Upper lobe of left lung (tissue), 6 donors: ENCODE results near the gene KCTD5. TPM values are rescaled to one million over a fixed set of nuclear protein-coding genes. Genes with fewer than 3 reads are reported as not detected.
A peak's percentile ranks its signal among the peaks of the same experiment; 100 is the strongest.

ENCODE experiments used
- ATAC-seq, 2 donors: fragments of 200-7000 bp; cut with Tn5 transposase; one replicate each; pipeline ENCODE4 v1.9.1; 2022; ENCODE audit warnings: mild to moderate bottlenecking in 2 of 2, moderate library complexity in 2 of 2; ENCODE audit not compliant: low FRiP score in 2 of 2
- DNase-seq, 2 donors: peaks; one replicate each; pipeline ENCODE4 v3.0.0-alpha.2; 2019 to 2020
- H3K27ac ChIP-seq, 4 donors: fragments of 200-600 bp; sonication (generic); one replicate each; pipeline ENCODE4 v1.5.1; 2016 to 2019
- H3K27me3 ChIP-seq, 4 donors: fragments of 200-600 bp; sonication (generic); one replicate each; pipeline ENCODE4 v1.5.1; 2017 to 2019
- H3K36me3 ChIP-seq, 4 donors: fragments of 200-600 bp; sonication (generic); one replicate each; pipeline ENCODE4 v1.5.1; 2016 to 2019
- H3K4me1 ChIP-seq, 4 donors: fragments of 200-600 bp; sonication (generic); one replicate each; pipeline ENCODE4 v1.5.1; 2018 to 2019
- H3K4me3 ChIP-seq, 4 donors: fragments of 200-600 bp; sonication (generic); one replicate each; pipeline ENCODE4 v1.5.1; 2017 to 2019; ENCODE audit warnings: mild to moderate bottlenecking in 2 of 4, moderate library complexity in 1 of 4
- H3K9me3 ChIP-seq, 4 donors: fragments of 200-600 bp; sonication (generic); one replicate each; pipeline ENCODE4 v1.5.1; 2018 to 2019
- EP300 ChIP-seq, 4 donors: sonication (generic); formaldehyde crosslinking; IDR thresholded peaks; one replicate each; pipeline ENCODE4 v1.5.1; 2017; ENCODE audit warnings: antibody characterized with exemption in 4 of 4, control low read depth in 2 of 4
- POLR2A ChIP-seq, 4 donors: fragments of 450-650 bp; IDR thresholded peaks; one replicate each; pipeline ENCODE4 v1.5.1; 2016 to 2017; ENCODE audit warnings: antibody characterized with exemption in 4 of 4, mild to moderate bottlenecking in 2 of 4
- POLR2AphosphoS5 ChIP-seq, 2 donors: sonication (generic); formaldehyde crosslinking; IDR thresholded peaks; one replicate each; pipeline ENCODE4 v1.5.1; 2017; ENCODE audit warnings: antibody characterized with exemption in 2 of 2
- WGBS, 2 donors: methylation state at CpG; one replicate each; pipeline ENCODE4 v1.1.5; 2017 to 2018; 5-methylcytosine and 5-hydroxymethylcytosine counted together
- total RNA-seq, 6 donors: library from RNA; depleted of rRNA in 4 of 6; stranded (reverse); fragments of >200 nt in 4 of 6; gene quantifications; one replicate each; pipeline versions ENCODE4 v1.1.0 to v1.2.1, GENCODE V29; 2016 to 2021
- TF ChIP-seq, protein P1 (sequence below), 6 experiments: fragments of 450-650 bp in 4 of 6; fragments of 200-600 bp in 2 of 6; sonication (generic) in 2 of 6; IDR thresholded peaks; one replicate each; pipeline ENCODE4 v1.5.1; 2016 to 2019; ENCODE audit warnings: antibody characterized with exemption in 6 of 6
- donor health status: DM: no; HTN: no; CAD: no; lungs with moderate emphysema.
- donor health status: DM: no; HTN: yes; CAD: no; lungs with severe emphysema.

KCTD5 gene
- total RNA-seq, 6 donors from 2014 or later = 25.7 to 45.5 (median 33.0) TPM

DNA sequence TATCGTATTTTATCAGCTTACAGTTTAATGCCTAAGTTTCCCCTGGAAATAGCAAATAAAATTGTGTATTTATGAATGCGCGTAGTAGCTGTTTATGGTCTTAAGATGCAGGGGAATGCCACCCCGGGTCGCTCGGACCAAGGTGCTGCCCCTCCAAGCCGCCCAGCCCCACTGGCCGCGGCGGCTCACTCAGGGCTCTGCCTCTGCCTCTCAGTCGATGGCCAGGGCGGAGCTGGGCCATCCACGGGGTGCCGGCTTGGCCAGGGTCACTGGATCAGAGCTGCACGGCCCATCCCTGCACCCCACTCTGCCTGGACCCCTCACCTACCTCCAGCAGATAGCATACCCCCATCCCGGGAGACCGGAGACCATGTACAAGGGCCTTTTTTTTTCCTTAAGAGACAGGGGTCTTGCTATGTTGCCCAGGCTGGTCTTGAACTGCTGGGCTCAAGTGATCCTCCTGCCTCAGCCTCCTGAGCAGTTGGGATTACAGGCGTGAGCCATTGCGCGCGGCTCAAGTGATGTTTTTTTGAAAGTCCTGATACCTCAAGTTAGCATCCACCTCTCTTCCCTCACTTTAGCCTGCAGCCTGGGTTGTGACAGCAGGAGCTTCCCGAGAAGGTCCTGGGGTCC is 26.7 kb downstream of the KCTD5 start:
- 91 to 96% methylated on average over 20 of the region's 22 CpGs for WGBS, 2 donors
- ATAC-seq = no peak
- no peak overlapping the region for H3K27ac ChIP-seq
- no peak for TF ChIP-seq POLR2AphosphoS5 (IDR thresholded peaks at IDR 0.05)
- TF ChIP-seq, protein P1, sequence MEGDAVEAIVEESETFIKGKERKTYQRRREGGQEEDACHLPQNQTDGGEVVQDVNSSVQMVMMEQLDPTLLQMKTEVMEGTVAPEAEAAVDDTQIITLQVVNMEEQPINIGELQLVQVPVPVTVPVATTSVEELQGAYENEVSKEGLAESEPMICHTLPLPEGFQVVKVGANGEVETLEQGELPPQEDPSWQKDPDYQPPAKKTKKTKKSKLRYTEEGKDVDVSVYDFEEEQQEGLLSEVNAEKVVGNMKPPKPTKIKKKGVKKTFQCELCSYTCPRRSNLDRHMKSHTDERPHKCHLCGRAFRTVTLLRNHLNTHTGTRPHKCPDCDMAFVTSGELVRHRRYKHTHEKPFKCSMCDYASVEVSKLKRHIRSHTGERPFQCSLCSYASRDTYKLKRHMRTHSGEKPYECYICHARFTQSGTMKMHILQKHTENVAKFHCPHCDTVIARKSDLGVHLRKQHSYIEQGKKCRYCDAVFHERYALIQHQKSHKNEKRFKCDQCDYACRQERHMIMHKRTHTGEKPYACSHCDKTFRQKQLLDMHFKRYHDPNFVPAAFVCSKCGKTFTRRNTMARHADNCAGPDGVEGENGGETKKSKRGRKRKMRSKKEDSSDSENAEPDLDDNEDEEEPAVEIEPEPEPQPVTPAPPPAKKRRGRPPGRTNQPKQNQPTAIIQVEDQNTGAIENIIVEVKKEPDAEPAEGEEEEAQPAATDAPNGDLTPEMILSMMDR (IDR thresholded peaks at IDR 0.05) = no peak
- TF ChIP-seq POLR2A (IDR thresholded peaks at IDR 0.05) = no peak
- TF ChIP-seq EP300 (IDR thresholded peaks at IDR 0.05) = no peak
- H3K9me3 ChIP-seq = no peaks in the 10 kb centered on the region
- H3K27me3 ChIP-seq = no peaks in the 10 kb centered on the region
- DNase-seq = peak in 1 of 2 donors; percentile 71
- H3K4me1 ChIP-seq = no peaks in the 10 kb centered on the region
- peaks cover 14 to 61% (median 48%) of the 10 kb centered on the region in 4 donors for H3K36me3 ChIP-seq
- H3K4me3 ChIP-seq = no peak overlapping the region

DNA sequence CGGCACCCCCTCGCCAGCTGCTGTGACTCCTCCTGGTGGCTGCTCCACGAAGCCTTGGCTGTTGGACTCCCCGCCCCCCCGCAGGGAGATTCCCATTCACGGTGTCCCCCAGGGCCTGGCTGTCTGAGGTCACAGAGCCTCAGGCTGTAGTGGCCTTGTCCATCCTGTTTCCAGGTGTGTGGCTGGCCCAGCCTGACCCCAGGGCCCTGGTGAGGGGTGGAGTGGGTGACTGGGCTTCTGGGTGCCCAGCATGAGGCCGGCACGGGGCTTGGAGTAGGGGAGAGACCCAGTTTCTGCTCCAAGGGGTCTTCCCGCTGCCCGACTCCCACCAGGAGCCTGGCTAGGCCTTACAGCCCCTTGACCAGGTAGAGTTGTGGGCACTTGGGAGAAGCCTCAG is 27.3 kb downstream of the KCTD5 start:
- no peak overlapping the region for H3K27ac ChIP-seq
- 95% methylated on average over 10 of the region's 10 CpGs; no CpG with 5 or more reads in 1 of the 2 donors for WGBS, 2 donors
- ATAC-seq = no peak
- H3K9me3 ChIP-seq = no peaks in the 10 kb centered on the region
- DNase-seq = peak in 1 of 2 donors; percentile 47
- H3K36me3 ChIP-seq = peaks cover 14 to 55% (median 45%) of the 10 kb centered on the region in 4 donors
- H3K27me3 ChIP-seq = no peaks in the 10 kb centered on the region
- no peak overlapping the region for H3K4me3 ChIP-seq
- TF ChIP-seq, protein P1 (IDR thresholded peaks at IDR 0.05) = no peak
- no peak for TF ChIP-seq EP300 (IDR thresholded peaks at IDR 0.05)
- no peak for TF ChIP-seq POLR2A (IDR thresholded peaks at IDR 0.05)
- no peak for TF ChIP-seq POLR2AphosphoS5 (IDR thresholded peaks at IDR 0.05)
- no peaks in the 10 kb centered on the region for H3K4me1 ChIP-seq

DNA sequence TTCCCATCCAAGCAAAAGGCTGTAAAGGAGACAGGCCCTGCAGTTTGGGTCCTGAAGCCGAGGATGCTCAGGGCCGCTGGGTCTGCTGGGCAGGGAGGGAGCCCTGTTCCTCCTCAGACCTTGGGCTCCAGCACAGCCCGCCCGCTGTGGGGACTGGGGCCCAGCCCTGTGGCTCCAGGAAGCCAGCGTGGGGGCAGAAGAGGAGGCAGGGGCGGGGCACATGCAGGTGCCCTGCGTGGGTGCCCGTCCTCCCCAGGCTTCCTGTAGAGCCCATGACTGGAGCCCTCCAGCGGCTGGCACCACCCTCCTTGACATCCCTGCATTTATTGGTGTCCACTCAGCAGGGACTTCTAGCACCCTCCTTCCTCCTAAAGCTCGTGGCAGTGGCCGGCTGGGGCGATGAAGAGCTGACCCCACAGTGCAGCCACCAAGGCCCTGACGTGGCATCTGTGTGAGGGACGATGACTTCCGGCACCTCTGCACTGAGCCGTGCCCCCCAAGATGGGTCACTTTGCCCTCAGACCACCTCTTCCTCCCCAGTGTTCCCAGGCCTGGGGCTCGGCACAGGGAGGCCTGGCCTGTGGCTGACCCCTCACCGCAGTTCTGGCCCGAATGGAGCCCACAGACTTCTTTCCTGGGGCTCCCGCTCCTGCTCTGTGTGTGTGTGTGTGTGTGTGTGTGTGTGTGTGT is 27.8 kb downstream of the KCTD5 start:
- Histone ChIP-seq H3K4me3 (no peak overlapping the region), H3K9me3 (no peaks in the 10 kb centered on the region), H3K4me1 (peaks cover 0 to under 1% (median 0%) of the 10 kb centered on the region in 4 donors), H3K27ac (no peak overlapping the region), H3K27me3 (peaks cover 0 to under 1% (median 0%) of the 10 kb centered on the region in 4 donors), H3K36me3 (peaks cover 14 to 50% (median 40%) of the 10 kb centered on the region in 4 donors)
- 79% methylated on average over 17 of the region's 20 CpGs; no CpG with 5 or more reads in 1 of the 2 donors for WGBS, 2 donors
- ATAC-seq = no peak
- TF ChIP-seq, protein P1 (IDR thresholded peaks at IDR 0.05) = no peak
- TF ChIP-seq POLR2AphosphoS5 (IDR thresholded peaks at IDR 0.05) (no peak), EP300 (IDR thresholded peaks at IDR 0.05) (no peak), POLR2A (IDR thresholded peaks at IDR 0.05) (no peak)
- DNase-seq = peak in 1 of 2 donors; percentile 65

DNA sequence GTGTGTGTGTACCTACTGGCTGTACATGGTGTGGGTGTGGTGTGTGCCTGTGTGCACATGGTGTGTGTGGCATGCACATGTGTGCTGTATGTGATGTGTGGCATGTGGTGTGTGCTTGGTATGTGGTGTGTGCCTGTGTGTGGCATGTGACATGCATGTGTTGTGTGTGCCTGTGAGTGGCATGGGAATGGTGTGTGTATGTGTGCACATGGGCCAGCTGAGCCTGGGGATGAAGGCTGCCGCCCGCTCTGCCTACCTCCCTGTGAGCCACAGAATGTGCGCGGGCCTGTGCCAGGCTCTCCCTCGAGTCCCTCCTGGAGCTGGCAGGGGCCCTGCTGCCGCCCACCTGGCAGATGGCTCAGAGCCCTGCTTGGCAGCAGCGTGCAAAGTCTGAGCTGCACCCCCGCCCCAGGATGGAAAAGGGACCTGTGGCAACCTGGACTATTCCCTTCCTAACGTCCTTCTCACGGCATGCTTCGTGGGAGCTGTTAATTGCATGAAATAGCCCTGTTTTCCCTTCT is 28.4 kb downstream of the KCTD5 start:
- Histone ChIP-seq H3K9me3 (no peaks in the 10 kb centered on the region), H3K27me3 (peaks cover 0 to 3% (median 0%) of the 10 kb centered on the region in 4 donors), H3K36me3 (peaks cover 14 to 44% (median 34%) of the 10 kb centered on the region in 4 donors), H3K4me3 (no peak overlapping the region), H3K4me1 (peaks cover 4 to 6% (median 5%) of the 10 kb centered on the region in 4 donors), H3K27ac (no peak overlapping the region)
- TF ChIP-seq EP300 (IDR thresholded peaks at IDR 0.05) = no peak
- TF ChIP-seq POLR2AphosphoS5 (IDR thresholded peaks at IDR 0.05) = no peak
- TF ChIP-seq, protein P1 (IDR thresholded peaks at IDR 0.05) = no peak
- no peak for TF ChIP-seq POLR2A (IDR thresholded peaks at IDR 0.05)
- 79 to 80% methylated on average over 9 to 11 of the region's 11 CpGs for WGBS, 2 donors
- DNase-seq = peak in 1 of 2 donors; percentile 63
- no peak for ATAC-seq
